ENCODE data around the gene SSC5D. TPM values are rescaled to one million over a fixed set of nuclear protein-coding genes. Genes with fewer than 3 reads are reported as not detected.
A peak's percentile ranks its signal among the peaks of the same experiment; 100 is the strongest.

The SSC5D gene
- total RNA-seq, 2 experiments from 2014 or later = 0.67 to 0.70 TPM

DNA sequence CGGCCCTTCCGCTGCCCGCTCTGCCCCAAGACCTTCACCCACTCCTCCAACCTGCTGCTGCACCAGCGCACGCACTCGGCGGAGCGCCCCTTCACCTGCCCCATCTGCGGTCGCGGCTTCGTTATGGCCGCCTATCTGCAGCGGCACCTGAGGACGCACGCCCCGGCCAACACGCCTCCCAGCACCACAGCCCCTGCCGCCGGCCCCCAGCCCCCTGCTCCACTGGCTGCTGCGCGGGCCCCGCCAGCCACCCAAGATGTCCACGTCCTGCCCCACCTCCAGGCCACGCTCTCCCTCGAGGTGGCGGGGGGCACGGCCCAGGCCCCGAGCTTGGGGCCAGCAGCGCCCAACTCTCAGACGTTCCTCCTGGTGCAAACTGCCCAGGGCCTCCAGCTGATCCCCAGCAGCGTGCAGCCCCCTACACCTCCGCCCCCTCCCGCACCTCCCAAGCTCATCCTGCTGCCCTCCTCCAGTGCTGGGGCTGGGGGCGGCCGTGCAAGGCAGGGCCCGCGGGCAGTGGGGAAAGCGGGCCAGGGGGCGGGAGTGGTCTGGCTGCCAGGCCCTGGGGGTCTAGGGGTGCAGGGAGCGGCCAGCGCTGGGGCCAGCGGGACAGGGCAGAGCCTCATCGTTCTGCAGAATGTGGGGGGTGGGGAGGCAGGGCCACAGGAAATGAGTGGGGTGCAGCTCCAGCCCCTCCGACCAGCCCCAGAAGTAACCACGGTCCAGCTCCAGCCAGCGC is 5.1 kb upstream of the SSC5D start:
- TF ChIP-seq, protein P1, sequence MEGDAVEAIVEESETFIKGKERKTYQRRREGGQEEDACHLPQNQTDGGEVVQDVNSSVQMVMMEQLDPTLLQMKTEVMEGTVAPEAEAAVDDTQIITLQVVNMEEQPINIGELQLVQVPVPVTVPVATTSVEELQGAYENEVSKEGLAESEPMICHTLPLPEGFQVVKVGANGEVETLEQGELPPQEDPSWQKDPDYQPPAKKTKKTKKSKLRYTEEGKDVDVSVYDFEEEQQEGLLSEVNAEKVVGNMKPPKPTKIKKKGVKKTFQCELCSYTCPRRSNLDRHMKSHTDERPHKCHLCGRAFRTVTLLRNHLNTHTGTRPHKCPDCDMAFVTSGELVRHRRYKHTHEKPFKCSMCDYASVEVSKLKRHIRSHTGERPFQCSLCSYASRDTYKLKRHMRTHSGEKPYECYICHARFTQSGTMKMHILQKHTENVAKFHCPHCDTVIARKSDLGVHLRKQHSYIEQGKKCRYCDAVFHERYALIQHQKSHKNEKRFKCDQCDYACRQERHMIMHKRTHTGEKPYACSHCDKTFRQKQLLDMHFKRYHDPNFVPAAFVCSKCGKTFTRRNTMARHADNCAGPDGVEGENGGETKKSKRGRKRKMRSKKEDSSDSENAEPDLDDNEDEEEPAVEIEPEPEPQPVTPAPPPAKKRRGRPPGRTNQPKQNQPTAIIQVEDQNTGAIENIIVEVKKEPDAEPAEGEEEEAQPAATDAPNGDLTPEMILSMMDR (IDR thresholded peaks at IDR 0.05) = no peak
- Mint-ChIP-seq H3K4me3 (no peak overlapping the region), H3K36me3 (ENCODE audit: low read depth) (no peaks in the 10 kb centered on the region), H3K4me1 (ENCODE audit: low read depth) (peaks cover 36% of the 10 kb centered on the region), H3K27me3 (no peaks in the 10 kb centered on the region), H3K27ac (no peak overlapping the region), H3K9me3 (no peaks in the 10 kb centered on the region)
- CTCF ChIA-PET = interaction anchor here (1.1 to 5.6 kb wide), 2 partner anchors 15 to 21 kb away, joined by 3 to 31 read pairs; no protein-coding TSS in a partner anchor
- DNase-seq = no peak
- ATAC-seq = no peak
- POLR2A ChIA-PET = interaction anchor here (0.5 to 1.0 kb wide), 2 partner anchors 8 to 12 kb away, joined by 3 read pairs; no protein-coding TSS in a partner anchor
- intact Hi-C loops (cut with micrococcal nuclease) = no loop called here

DNA sequence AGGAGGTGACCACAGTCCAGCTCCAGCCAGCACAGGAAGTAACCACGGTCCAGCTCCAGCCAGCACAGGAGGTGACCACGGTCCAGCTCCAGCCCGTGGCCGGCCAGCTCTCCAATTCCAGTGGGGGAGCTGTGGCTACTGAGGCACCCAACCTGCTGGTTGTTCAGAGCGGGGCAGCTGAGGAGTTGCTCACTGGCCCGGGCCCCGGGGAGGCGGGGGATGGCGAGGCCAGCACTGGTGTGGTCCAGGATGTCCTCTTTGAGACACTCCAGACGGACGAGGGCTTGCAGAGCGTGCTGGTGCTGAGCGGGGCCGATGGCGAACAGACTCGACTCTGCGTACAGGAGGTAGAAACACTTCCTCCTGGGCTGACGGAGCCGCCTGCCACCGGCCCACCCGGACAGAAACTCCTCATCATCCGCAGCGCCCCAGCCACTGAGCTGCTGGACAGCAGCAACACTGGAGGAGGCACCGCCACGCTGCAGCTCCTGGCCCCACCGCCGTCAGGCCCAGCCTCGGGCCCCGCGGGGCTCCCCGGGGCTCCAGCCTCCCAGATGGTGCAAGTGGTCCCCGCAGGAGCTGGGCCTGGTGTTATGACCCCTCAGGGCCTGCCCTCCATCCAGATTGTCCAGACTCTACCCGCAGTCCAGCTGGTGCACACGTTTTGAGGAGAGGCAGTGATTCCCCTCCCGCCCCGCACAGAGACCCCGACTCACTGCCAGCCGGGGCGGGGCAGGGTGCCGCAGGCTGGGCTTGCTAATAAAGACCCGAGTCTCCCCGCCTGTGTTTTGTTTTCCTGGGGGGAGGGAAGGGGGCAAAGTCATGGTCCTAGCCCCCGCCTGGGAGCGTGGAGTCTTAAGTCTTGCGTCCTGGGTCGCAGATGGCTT is 4.3 kb upstream of the SSC5D start:
- CTCF ChIA-PET = interaction anchor here (1.1 to 5.6 kb wide), 3 partner anchors 16 to 20 kb away, joined by 3 to 31 read pairs (median 10); no protein-coding TSS in a partner anchor
- intact Hi-C loops (cut with micrococcal nuclease) = no loop called here
- no peak for DNase-seq
- H3K27ac Mint-ChIP-seq = no peak overlapping the region
- TF ChIP-seq, protein P1 (IDR thresholded peaks at IDR 0.05) = no peak
- ATAC-seq = no peak
- H3K4me3 Mint-ChIP-seq = peak overlapping the region; percentile 82
- H3K9me3 Mint-ChIP-seq = no peaks in the 10 kb centered on the region
- no peaks in the 10 kb centered on the region for H3K27me3 Mint-ChIP-seq
- POLR2A ChIA-PET = interaction anchor here (0.7 to 3.5 kb wide), 3 partner anchors 8 to 11 kb away, joined by 3 to 22 read pairs (median 3); partner anchors contain the start of gene ZNF628
- peaks cover 30% of the 10 kb centered on the region for H3K4me1 Mint-ChIP-seq (ENCODE audit: low read depth)
- no peaks in the 10 kb centered on the region for H3K36me3 Mint-ChIP-seq (ENCODE audit: low read depth)

DNA sequence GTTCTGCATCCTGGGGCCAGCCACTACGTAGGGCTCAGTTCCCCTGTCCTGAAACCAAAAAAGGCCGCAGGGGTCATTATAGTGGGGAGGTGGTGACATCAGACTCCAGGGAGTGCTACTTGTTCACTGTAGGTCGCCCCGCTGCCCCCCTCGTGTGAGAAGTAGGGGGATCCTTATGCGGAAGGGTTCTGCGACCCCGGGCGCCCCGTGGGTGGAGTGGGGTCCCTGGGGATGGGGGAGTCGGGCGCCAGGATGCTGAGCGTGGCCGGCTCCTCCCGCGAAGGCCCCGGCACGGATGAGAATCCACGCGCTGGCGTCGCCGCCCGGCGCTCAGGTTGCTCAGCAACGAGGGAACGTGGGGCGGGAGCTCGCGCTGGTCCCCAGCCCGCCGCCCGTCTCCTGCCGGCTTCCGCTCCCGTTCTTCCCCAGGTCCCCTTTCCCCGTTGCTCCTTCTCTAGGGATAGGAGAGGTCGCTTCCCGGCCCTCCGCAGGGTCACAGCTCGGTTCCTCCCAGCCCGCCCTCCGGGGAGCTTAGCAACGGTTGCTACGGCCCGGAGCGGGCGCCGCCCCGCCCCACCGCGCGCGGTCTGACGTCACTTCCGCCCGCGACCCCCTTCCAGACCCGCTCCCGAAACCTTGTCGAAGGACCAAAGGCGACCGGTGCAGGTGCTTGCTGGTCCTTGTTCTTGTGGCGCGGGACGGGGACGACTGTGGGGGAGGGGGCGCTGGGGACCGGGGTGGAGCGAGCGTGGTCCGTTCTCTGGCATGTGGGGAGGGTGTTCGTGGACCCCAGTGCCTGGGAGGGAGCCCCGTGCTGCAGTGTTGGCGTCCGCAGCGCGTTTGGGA is 3.4 kb upstream of the SSC5D start, which contains the start of gene NAT14:
Gene NAT14 (plus strand): TSS at position 596 of the 846 bp plus-strand sequence. CDS start 521 bp downstream, outside the sequence.
- H3K27ac Mint-ChIP-seq = peak within 1 kb of the TSS; percentile 84
- H3K27me3 Mint-ChIP-seq = no peaks in the 10 kb centered on the region
- no peaks in the 10 kb centered on the region for H3K36me3 Mint-ChIP-seq (ENCODE audit: low read depth)
- H3K4me3 Mint-ChIP-seq = peak within 1 kb of the TSS; percentile 82
- TF ChIP-seq, protein P1 (IDR thresholded peaks at IDR 0.05) = no peak
- H3K9me3 Mint-ChIP-seq = no peaks in the 10 kb centered on the region
- ATAC-seq (peak; percentile 69), DNase-seq (peak; percentile 67)
- intact Hi-C loops (cut with micrococcal nuclease) = no loop called here
- H3K4me1 Mint-ChIP-seq (ENCODE audit: low read depth) = peaks cover 22% of the 10 kb centered on the region
- ChIA-PET POLR2A (interaction anchor here (0.7 to 3.5 kb wide), 6 partner anchors 8 to 287 kb away, joined by 3 to 22 read pairs (median 5); partner anchors contain the start of genes UBE2S and ZNF628), CTCF (interaction anchor here (0.9 to 5.6 kb wide), 4 partner anchors 9 to 122 kb away, joined by 3 to 31 read pairs (median 6); partner anchors contain the start of gene ZNF628)

DNA sequence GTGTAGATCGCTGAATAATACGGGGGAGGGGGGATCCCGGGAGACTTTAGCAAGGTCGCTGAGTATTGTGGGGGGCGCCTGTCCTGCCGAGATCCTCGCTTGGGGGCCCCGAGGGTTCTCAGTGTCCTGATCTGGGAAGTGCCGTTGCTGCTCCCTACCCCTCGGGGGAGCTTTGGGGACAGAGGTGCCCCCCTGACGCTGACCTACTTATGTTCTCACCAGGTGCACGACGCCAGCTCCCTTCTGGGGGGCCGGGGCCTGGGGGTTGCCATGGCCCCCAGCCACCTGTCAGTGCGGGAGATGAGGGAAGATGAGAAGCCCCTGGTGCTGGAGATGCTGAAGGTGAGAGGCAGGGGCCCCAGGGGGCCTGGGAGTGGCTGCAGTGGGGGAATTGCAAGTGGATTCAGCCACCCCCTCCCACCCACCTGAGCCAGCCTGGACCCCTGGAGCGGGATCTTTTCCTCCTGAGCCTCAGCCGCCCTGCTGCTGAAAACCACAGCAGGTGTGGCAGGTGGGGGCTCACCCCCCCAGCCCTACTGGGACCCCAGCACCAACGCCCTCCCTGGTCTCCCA is 2.7 kb upstream of the SSC5D start:
- Mint-ChIP-seq H3K4me1 (ENCODE audit: low read depth) (peaks cover 19% of the 10 kb centered on the region), H3K27ac (peak overlapping the region; percentile 84), H3K9me3 (no peaks in the 10 kb centered on the region), H3K36me3 (ENCODE audit: low read depth) (no peaks in the 10 kb centered on the region), H3K4me3 (peak overlapping the region; percentile 82), H3K27me3 (no peaks in the 10 kb centered on the region)
- ChIA-PET POLR2A (interaction anchor here (0.6 to 3.5 kb wide), 11 partner anchors 9 to 288 kb away, joined by 3 to 22 read pairs (median 4); partner anchors contain the start of genes UBE2S, ZNF579 and ZNF628), CTCF (interaction anchor here (0.9 to 5.6 kb wide), 4 partner anchors 9 to 121 kb away, joined by 3 to 31 read pairs (median 6); partner anchors contain the start of gene ZNF628)
- peak; percentile 46 for DNase-seq
- peak; percentile 32 for ATAC-seq
- TF ChIP-seq, protein P1 (IDR thresholded peaks at IDR 0.05) = no peak
- intact Hi-C loops (cut with micrococcal nuclease) = no loop called here

Data from activated CD8-positive, alpha-beta T cell treated with anti-CD3 and anti-CD28 coated beads for 36 hours (primary cell).